ENCODE results near the gene AHCY. TPM values are rescaled to one million over a fixed set of nuclear protein-coding genes. Genes with fewer than 3 reads are reported as not detected.
A peak's percentile ranks its signal among the peaks of the same experiment; 100 is the strongest.
"Not testable (repeated sequence)": the region's sequence is repeated elsewhere in the genome, so short reads cannot be mapped to it uniquely, and the experiment has no call there.

AHCY gene
- total RNA-seq, 2 experiments from 2014 or later = 59.9 to 64.1 TPM

DNA sequence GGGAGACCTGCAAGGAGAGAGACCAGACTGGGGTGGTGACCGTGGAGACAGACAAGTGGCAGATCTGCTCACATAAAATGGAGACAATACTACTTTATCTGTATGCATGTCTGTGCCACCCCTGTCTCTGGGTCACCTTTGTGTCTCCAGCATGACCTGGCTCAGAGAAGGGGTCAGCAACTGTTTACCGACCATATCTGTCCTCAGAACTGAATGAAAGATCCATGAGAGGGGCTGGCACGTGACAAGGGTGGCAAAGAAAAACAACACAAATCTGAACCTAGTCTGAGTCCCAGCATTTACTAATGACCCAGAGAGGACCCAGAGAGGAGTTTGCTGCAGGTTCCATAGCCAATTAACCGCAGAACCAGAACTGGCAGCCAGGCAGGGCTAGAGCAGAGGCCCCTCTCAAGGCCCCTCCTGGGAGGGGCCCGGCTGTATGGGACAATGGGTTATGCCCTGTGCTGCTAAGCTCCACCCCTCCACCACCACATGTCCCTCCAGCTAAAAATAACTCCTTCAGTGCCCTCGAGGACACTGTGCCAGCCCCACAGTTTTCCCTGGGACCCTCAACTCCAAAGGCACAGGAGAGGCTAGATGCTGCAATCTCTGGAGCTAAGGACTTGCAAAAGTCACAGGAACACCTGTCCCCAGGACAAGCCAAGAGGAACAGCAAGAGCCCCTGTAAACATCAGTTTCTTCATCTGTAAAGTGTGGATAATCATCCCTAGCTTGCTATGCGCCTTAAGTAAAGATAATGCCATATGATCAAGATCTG, 2.2 kb downstream of the AHCY start:
- ChIA-PET CTCF (interaction anchor here (1.0 to 5.9 kb wide), 4 partner anchors 11 to 341 kb away, joined by 3 to 44 read pairs (median 4); no protein-coding TSS in a partner anchor), POLR2A (no interaction called here)
- H3K27me3 Mint-ChIP-seq = no peaks in the 10 kb centered on the region
- H3K9me3 Mint-ChIP-seq = no peaks in the 10 kb centered on the region
- no peak for DNase-seq
- H3K4me1 Mint-ChIP-seq = peaks cover 29% of the 10 kb centered on the region
- peak overlapping the region; percentile 88 for H3K4me3 Mint-ChIP-seq
- H3K36me3 Mint-ChIP-seq (ENCODE audit: low read depth) = no peaks in the 10 kb centered on the region
- peak overlapping the region; percentile 94 for H3K27ac Mint-ChIP-seq

DNA sequence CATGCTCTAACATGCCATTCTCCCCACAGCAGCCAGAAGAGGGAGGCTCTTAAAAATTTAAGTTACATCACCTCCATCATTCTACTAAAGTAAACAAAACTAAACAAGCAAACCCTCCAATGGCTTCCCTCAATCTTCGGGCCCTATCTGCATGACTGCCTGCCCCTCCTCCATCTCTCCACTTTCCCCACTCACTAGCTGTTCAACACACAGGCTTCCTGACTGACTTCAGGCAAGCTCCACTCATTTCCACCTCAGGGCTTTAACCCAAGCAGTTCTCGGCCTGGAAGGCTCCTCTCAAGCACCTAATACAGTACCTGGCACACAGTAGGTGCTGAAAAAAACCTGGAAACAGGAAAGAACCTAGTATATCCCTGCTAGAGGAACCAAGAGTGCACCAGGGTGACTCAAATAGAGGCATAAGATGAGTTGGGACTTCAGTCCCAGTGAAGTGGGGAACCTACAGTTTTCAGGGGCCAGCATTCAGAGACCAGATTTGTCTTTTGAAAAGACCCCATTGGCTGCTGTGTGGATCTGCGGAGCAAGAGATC, 2.8 kb downstream of the AHCY start:
- POLR2A ChIA-PET = interaction anchor here (0.7 kb wide), 1 partner anchor 49 kb away, joined by 7 read pairs; no protein-coding TSS in a partner anchor
- H3K27me3 Mint-ChIP-seq = no peaks in the 10 kb centered on the region
- H3K9me3 Mint-ChIP-seq = no peaks in the 10 kb centered on the region
- CTCF ChIA-PET = interaction anchor here (0.8 to 5.9 kb wide), 2 partner anchors 11 to 12 kb away, joined by 3 to 44 read pairs; no protein-coding TSS in a partner anchor
- H3K4me1 Mint-ChIP-seq = peaks cover 29% of the 10 kb centered on the region
- H3K36me3 Mint-ChIP-seq (ENCODE audit: low read depth) = no peaks in the 10 kb centered on the region
- DNase-seq = no peak
- no peak overlapping the region for H3K4me3 Mint-ChIP-seq
- no peak overlapping the region for H3K27ac Mint-ChIP-seq

DNA sequence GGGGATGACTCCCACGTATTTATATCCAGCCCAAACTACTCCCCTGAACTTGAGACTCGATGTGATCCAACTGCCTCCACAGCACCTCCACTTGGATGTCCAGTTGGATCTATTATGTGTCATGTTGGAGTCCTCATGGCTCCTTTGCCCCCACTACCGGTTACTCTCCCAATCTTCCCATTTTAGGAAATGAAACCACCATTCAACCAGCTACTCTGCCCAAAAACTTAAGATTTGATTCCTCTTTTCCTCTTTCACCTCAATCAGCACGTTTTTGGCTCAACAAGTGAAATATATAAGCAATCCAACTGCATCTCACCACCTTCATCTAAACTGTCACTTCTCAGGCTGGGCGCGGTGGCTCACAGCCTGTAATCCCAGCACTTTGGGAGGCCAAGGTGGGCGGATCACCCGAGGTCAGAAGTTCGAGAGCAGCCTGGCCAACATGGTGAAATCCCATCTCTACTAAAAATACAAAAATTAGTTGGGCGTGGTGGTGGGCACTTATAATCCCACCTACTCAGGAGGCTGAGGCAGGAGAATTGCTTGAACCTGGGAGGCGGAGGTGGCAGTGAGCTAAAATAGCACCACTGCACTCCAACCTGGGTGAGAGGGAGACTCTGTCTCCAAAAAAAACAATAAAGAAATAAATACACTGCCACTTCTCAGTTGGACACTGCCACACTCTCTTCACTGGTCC, 3.4 kb downstream of the AHCY start:
- H3K36me3 Mint-ChIP-seq (ENCODE audit: low read depth) = no peaks in the 10 kb centered on the region
- peaks cover 29% of the 10 kb centered on the region for H3K4me1 Mint-ChIP-seq
- H3K9me3 Mint-ChIP-seq = no peaks in the 10 kb centered on the region
- ChIA-PET POLR2A (interaction anchor here (0.7 kb wide), 1 partner anchor 50 kb away, joined by 7 read pairs; no protein-coding TSS in a partner anchor), CTCF (interaction anchor here (0.8 to 5.9 kb wide), 3 partner anchors 10 to 384 kb away, joined by 3 to 44 read pairs (median 3); no protein-coding TSS in a partner anchor)
- H3K27ac Mint-ChIP-seq = no peak overlapping the region
- DNase-seq = no peak
- H3K27me3 Mint-ChIP-seq = no peaks in the 10 kb centered on the region
- no peak overlapping the region for H3K4me3 Mint-ChIP-seq

DNA sequence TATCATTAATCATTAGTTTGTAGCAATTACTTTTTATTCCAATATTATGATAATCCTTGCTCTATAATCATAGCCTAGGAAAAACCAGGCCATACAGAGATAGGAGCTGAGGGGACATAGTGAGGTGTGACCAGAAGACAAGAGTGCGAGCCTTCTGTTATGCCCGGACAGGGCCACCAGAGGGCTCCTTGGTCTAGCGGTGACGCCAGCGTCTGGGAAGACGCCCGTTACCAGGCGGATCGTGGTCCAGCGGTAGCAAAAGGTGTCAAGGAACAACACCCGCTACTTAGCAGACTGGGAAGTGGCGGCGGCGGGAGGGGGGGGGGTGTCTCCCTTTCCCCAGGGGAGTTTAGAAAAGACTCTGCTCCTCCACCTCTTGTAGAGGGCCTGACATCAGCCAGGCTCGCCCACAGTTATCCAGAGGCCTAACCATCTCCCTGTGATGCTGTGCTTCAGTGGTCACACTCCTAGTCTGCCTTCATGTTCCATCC, 4.8 kb downstream of the AHCY start:
- peaks cover 21% of the 10 kb centered on the region for H3K4me1 Mint-ChIP-seq
- POLR2A ChIA-PET; DNase-seq; CTCF ChIA-PET; H3K9me3 Mint-ChIP-seq; H3K36me3 Mint-ChIP-seq (ENCODE audit: low read depth); H3K27ac Mint-ChIP-seq; H3K27me3 Mint-ChIP-seq; H3K4me3 Mint-ChIP-seq: not testable (repeated sequence)

DNA sequence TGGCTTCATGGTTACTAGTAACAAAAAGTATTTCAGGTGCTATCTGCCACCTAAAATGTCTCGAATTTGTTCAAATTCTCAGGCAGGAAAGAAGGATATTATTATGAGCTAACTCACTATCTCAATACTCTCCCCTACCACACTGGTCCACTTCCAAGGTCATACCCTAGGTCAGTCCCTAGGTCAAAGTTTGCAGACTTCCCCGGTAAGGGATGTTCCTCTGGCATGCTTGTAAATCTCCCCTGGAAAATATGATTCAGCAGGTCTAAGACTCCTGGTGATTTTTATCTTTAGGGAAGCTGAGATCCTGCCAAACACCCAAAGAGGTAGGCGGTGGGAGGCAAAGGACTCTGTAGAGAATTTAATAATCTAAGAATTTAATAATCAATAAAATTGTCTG, 6.7 kb downstream of the AHCY start:
- Mint-ChIP-seq H3K4me1 (peaks cover 8% of the 10 kb centered on the region), H3K9me3 (no peaks in the 10 kb centered on the region), H3K4me3 (no peak overlapping the region), H3K27me3 (no peaks in the 10 kb centered on the region), H3K36me3 (ENCODE audit: low read depth) (peaks cover 15% of the 10 kb centered on the region), H3K27ac (no peak overlapping the region)
- no peak for DNase-seq
- CTCF ChIA-PET = interaction anchor here (0.6 to 1.9 kb wide), 3 partner anchors 10 to 366 kb away, joined by 3 to 7 read pairs (median 4); no protein-coding TSS in a partner anchor
- POLR2A ChIA-PET = no interaction called here

DNA sequence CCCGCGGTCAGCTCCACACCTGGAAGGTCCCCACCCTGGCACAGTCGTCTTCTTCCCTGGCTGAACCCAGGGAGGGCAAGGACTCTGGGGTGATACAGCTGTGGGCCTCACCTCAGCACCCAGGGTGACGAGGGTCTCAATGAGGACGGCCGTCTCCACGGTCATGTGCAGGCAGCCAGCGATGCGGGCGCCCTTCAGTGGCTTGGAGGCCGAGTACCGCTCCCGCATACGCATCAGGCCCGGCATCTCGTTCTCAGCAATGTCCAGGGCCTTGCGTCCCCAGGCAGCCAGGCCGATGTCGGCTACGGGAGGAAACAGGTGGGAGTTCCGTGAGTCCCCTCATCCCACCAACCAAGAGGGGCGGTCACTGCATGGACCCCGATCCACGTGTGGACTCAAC, 7.9 kb downstream of the AHCY start:
- Mint-ChIP-seq H3K27me3 (no peaks in the 10 kb centered on the region), H3K27ac (no peak overlapping the region), H3K9me3 (no peaks in the 10 kb centered on the region), H3K36me3 (ENCODE audit: low read depth) (peaks cover 25% of the 10 kb centered on the region), H3K4me3 (no peak overlapping the region), H3K4me1 (peaks cover 2% of the 10 kb centered on the region)
- ChIA-PET CTCF (no interaction called here), POLR2A (interaction anchor here (0.5 kb wide), 1 partner anchor 247 kb away, joined by 3 read pairs; no protein-coding TSS in a partner anchor)
- DNase-seq = no peak

DNA sequence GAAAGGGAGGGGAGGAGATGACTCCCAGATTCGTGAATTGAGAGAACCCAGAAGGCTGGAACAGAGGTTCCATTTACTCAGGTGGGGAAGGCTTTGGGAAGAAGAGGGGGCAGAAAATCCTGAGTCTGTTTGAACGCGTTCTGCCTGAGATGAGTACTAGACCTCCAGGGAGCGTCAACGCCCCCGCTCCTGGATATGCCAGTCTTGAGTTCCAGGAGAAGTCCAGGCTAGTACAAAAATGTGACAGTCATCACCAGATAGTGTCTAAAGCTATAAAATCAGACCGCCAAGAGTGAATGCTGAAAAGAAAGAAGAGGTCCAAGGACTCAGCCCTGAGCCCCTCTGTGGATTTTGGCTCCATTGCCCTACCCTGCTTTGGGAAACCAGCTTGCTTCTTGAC, 8.6 kb downstream of the AHCY start:
- Mint-ChIP-seq H3K4me3 (no peak overlapping the region), H3K27me3 (no peaks in the 10 kb centered on the region), H3K4me1 (peaks cover 2% of the 10 kb centered on the region), H3K36me3 (ENCODE audit: low read depth) (peaks cover 32% of the 10 kb centered on the region), H3K27ac (no peak overlapping the region), H3K9me3 (no peaks in the 10 kb centered on the region)
- ChIA-PET POLR2A (interaction anchor here (0.5 kb wide), 1 partner anchor 248 kb away, joined by 3 read pairs; no protein-coding TSS in a partner anchor), CTCF (no interaction called here)
- no peak for DNase-seq

DNA sequence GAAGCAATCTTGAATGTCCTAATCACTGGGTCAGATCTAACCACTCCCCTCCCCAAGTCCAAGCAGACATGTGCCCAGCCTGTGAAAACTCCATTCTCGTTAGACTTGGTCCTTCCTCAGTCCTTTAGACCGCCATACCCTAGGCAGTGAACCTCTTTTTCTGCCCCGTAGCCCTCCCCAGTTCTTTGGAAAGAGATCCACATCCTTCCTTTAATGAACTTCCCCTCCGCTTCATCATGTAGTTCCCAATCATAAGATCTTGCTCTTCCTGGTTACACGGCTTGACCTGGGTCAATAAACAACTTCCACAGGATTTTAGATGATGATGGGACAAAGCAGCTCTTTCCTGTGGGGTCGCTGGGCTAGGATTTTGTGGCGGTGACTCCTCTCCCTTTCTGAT, 9.6 kb downstream of the AHCY start:
- H3K27me3 Mint-ChIP-seq = no peaks in the 10 kb centered on the region
- ChIA-PET CTCF (interaction anchor here (0.6 kb wide), 1 partner anchor 873 kb away, joined by 3 read pairs; no protein-coding TSS in a partner anchor), POLR2A (no interaction called here)
- DNase-seq = no peak
- H3K9me3 Mint-ChIP-seq = no peaks in the 10 kb centered on the region
- H3K4me3 Mint-ChIP-seq = no peak overlapping the region
- H3K27ac Mint-ChIP-seq = peak overlapping the region; percentile 9
- H3K4me1 Mint-ChIP-seq = peaks cover 2% of the 10 kb centered on the region
- H3K36me3 Mint-ChIP-seq (ENCODE audit: low read depth) = peaks cover 32% of the 10 kb centered on the region

DNA sequence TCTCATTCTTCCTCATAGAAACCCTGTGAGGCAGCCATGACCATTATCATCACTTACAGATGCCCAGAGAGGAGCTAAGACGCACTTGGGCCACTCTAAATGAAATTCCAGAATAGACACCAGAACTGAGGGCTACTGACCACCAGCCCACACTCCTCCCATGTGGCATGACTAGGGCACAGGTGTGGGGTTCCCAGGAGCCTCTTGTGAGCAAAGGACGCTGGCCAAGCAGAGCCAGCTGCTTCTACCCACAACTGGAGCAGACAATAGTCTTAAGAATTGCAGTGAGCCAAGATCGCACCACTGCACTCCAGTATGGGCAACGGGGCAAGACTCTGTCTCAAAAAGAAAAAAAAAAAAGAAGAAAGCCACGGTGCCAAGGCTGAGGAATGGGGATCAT, 10.0 kb downstream of the AHCY start:
- CTCF ChIA-PET = no interaction called here

DNA sequence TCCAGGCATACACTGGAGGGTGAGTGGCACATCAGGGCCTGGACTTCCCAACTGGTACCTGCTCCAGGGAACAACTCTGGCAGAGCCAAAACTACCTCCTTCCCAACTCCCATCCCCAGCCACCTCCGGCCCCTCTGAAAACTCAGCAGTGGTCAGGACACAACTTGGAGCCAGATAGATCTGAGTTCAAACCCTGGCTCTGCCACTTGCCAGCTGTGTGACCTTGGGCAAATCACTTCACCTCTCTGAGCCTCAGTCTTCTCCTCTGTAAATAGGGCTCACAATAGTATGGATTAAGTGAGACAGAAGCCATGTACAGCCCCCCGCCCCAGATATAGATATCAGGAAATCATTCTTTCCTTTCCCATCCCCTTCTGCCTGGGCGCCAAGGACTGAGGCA, 10.7 kb downstream of the AHCY start:
- H3K36me3 Mint-ChIP-seq (ENCODE audit: low read depth) = peaks cover 32% of the 10 kb centered on the region
- no peaks in the 10 kb centered on the region for H3K27me3 Mint-ChIP-seq
- no peaks in the 10 kb centered on the region for H3K9me3 Mint-ChIP-seq
- no peak for DNase-seq
- ChIA-PET CTCF (no interaction called here), POLR2A (no interaction called here)
- H3K4me3 Mint-ChIP-seq = no peak overlapping the region
- no peak overlapping the region for H3K27ac Mint-ChIP-seq
- peaks cover under 1% of the 10 kb centered on the region for H3K4me1 Mint-ChIP-seq

More for the DNA sequence above, 10.0 kb downstream of the AHCY start:
- Mint-ChIP-seq H3K9me3 (no peaks in the 10 kb centered on the region), H3K4me1 (peaks cover 2% of the 10 kb centered on the region), H3K36me3 (ENCODE audit: low read depth) (peaks cover 32% of the 10 kb centered on the region), H3K27ac (no peak overlapping the region), H3K4me3 (no peak overlapping the region), H3K27me3 (no peaks in the 10 kb centered on the region)
- DNase-seq = no peak
- POLR2A ChIA-PET = no interaction called here

DNA sequence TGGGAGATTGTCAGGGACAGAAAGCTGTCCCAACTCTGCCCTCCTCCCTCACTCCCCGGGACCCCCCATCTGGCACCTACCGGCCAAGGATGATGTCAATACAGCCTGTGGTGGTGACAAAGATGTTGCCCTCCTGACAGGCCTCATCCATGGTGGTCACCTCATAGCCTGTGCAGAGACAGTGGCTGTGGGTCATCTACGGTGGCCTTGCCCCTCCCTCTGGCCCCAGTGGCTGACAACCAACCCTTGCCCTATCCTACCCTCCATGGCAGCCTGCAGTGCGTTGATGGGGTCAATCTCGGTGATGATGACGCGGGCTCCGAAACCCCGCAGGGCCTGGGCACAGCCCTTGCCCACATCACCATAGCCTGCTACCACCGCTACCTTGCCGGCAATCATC, 12.7 kb downstream of the AHCY start:
- Mint-ChIP-seq H3K27me3 (no peaks in the 10 kb centered on the region), H3K4me3 (no peak overlapping the region), H3K4me1 (no peaks in the 10 kb centered on the region), H3K27ac (no peak overlapping the region), H3K9me3 (no peaks in the 10 kb centered on the region), H3K36me3 (ENCODE audit: low read depth) (peaks cover 35% of the 10 kb centered on the region)
- DNase-seq = no peak
- POLR2A ChIA-PET = no interaction called here
- CTCF ChIA-PET = interaction anchor here (1.2 to 2.1 kb wide), 3 partner anchors 9 to 12 kb away, joined by 3 to 6 read pairs (median 4); no protein-coding TSS in a partner anchor

DNA sequence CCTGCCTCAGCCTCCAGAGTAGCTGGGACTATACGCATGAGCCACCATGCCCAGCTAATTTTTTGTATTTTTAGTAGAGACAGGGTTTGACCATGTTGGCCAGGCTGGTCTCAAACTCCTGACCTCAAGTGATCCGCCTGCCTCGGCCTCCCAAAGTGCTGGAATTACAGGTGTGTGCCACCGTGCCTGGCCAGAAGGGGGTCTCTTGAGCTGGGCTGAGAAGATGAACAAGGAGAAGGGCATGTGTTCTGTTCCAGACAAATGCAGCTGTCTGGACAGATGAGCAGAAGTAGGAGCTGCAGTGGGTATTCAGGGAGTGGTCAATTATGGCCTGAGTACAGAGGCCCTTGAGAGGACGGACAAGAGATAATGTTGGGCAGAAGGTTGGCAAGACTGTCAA, 15.7 kb downstream of the AHCY start:
- CTCF ChIA-PET = interaction anchor here (0.7 to 0.8 kb wide), 3 partner anchors 18 to 499 kb away, joined by 3 read pairs; no protein-coding TSS in a partner anchor
- H3K27me3 Mint-ChIP-seq, POLR2A ChIA-PET, H3K9me3 Mint-ChIP-seq, H3K4me3 Mint-ChIP-seq, H3K4me1 Mint-ChIP-seq, DNase-seq, H3K27ac Mint-ChIP-seq: not testable (repeated sequence)
- H3K36me3 Mint-ChIP-seq (ENCODE audit: low read depth) = peaks cover 25% of the 10 kb centered on the region

DNA sequence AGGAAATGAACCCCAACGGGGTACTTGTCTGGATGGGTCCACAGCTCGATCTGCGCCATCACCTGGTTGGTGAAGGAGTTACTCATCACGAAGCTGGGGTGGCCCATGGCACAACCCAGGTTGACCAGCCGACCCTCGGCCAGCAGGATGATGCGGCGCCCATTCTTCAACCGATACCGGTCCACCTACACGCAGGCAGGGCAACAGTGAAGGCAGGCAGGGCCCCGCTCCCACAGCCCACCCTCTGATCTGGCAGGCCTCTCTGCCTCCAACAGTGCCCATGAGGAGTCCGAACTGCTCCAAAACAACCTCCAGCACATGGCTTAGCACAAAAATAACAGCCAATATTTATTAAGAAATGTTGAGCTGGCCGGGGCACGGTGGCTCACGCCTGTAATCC, 17.7 kb downstream of the AHCY start:
- no peaks in the 10 kb centered on the region for H3K9me3 Mint-ChIP-seq
- DNase-seq = no peak
- no peaks in the 10 kb centered on the region for H3K4me1 Mint-ChIP-seq
- ChIA-PET CTCF (interaction anchor here (1.2 kb wide), 1 partner anchor 11 kb away, joined by 4 read pairs; no protein-coding TSS in a partner anchor), POLR2A (no interaction called here)
- no peak overlapping the region for H3K4me3 Mint-ChIP-seq
- no peaks in the 10 kb centered on the region for H3K27me3 Mint-ChIP-seq
- peaks cover 10% of the 10 kb centered on the region for H3K36me3 Mint-ChIP-seq (ENCODE audit: low read depth)
- no peak overlapping the region for H3K27ac Mint-ChIP-seq
